Peyer's patch (tissue), 4 donors: ENCODE results near the gene TNFRSF14.

Experiments used
- CTCF ChIP-seq, 6 experiments: fragments of 450-650 bp in 4 of 6; fragments of 200-600 bp in 2 of 6; sonication (generic) in 1 of 6; IDR thresholded peaks; one replicate each; pipeline ENCODE4 v1.5.1; 2017 to 2019; ENCODE audit warnings: antibody characterized with exemption in 6 of 6, mild to moderate bottlenecking in 3 of 6, moderate library complexity in 1 of 6
- POLR2A ChIP-seq, 2 donors: fragments of 450-650 bp; IDR thresholded peaks; one replicate each; pipeline ENCODE4 v1.5.1; 2017; ENCODE audit warnings: antibody characterized with exemption in 2 of 2, mild to moderate bottlenecking in 2 of 2, moderate library complexity in 2 of 2

DNA sequence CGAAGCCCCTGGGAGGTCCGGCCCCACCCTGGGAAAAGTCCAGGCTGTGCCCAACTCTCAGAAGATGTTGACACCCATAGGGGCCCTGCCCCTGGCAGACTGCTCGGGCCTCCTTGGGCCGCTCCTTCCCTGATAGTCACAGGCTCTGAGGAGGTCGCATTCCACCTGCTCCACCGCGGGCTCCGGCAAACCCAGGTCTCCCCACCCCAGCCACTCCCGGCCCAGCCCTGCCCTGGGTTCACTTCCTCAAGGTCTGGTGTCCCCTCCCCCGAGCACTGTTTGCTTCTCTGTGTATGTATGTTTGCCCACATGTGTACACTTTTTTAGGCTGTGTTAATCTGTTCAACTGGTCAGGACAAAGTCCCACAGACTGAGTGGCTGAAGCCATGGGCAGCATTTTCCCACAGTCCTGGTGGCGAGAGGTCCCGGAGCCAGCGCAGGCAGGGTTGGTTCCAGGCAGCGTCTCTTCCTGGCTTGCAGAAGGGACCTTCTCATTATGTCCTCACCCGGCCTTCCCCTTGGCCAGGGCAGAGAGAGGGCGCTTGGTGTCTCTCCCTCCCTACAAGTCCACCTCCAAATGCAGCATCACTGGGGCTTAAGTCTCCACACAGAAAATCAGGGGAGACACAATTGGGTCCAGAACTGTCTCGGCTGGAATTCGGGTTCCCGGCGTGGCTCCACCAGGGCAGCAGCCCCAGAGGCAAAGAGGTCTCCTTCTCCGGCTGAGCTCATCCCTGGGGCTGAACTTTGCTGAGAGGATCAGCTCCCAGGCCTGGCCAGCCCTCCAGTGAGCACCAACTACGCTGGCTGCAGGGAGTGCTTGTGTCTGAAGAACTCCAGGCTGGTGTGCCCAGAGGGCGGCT lies 19.9 kb downstream of the TNFRSF14 start:
- TF ChIP-seq POLR2A (IDR thresholded peaks at IDR 0.05) (peak; percentile 6 to 55), CTCF (IDR thresholded peaks at IDR 0.05) (no peak)
